ENCODE measurements around the gene CCND2.

CCND2 gene

DNA sequence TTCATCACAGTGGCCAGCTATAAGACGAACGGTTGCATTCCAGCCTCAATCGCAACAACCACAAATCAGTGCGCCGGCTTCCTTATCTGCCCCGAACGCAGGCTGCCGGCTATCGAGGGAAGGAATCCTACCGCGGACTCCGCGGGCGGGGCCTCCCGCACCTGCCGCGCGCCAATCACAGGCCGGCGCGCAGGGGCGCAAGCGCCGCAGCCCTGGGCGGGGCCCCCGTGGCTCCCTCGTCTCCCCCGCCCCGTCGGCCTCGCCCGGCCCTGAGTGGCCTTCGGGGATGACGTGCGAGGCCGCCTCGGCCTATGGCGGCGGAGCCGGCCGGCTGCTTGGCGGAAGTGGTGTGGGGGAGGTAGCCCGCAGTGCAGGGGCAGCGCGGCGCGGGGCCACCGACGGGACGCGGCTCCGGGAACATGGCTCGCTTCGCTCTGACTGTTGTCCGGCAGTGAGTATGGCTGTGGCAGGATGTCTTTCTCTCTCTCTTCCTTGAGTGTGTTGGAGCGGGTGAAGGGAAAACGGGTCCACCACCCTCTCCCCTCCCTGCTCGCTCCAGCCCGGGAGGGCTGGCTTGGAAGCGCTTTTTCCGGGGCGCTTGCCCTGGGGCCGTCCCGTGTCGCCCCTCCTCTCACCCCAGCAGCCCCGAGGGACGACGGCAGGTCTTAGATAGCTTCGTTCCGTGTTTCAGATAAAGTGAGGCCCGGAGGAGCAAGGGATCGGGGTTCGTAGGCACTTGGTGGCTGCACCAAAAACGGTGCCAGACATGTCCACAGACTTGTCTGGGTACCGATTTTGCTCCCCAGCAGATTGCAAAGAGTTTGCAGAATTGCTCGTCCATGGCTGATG is 47.5 kb downstream of the CCND2 start, which contains the start of gene TIGAR:
Gene TIGAR (plus strand): TSS at position 361 of the 849 bp plus-strand sequence. CDS start 59 bp downstream, at position 420.
- TF ChIP-seq POLR2A (IDR thresholded peaks at IDR 0.05; ENCODE audit: low read depth, low read length) (peak; percentile 99), POLR2AphosphoS5 (IDR thresholded peaks at IDR 0.05; ENCODE audit: low read depth, low read length) (peak; percentile 98), TAF1 (IDR thresholded peaks at IDR 0.05; ENCODE audit: borderline replicate concordance, low read depth, low read length) (peak; percentile 90)
- DNase-seq (ENCODE audit: insufficient read length): peak; percentile 97
- FAIRE-seq: peak; percentile 99

DNA sequence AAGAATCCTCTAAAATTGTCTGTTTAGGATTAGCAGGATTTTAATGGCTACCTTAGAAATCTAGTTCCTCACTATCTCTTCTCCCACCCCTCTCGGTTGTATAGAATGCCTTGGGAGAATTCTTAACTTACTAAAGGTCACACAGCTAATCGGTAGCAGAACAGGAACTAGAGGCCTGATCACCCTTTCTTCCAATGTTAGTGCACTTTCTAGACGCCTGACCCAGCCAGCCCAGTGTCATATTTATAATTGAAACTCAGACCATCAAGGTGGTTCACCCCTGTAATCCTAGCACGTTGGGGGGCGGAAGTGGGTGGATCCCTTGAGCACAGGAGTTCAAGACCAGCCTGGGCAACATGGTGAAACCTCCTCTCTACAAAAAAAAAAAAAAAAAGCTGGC is 49.2 kb downstream of the CCND2 start:
- no peak for DNase-seq (ENCODE audit: insufficient read length)
- no peak for FAIRE-seq
- no peak for TF ChIP-seq TAF1 (IDR thresholded peaks at IDR 0.05; ENCODE audit: borderline replicate concordance, low read depth, low read length)
- TF ChIP-seq POLR2A (IDR thresholded peaks at IDR 0.05; ENCODE audit: low read depth, low read length): no peak
- TF ChIP-seq POLR2AphosphoS5 (IDR thresholded peaks at IDR 0.05; ENCODE audit: low read depth, low read length): no peak

Measured in GM12892 (cell line).